RWPE1 (cell line): ENCODE measurements around the gene CHRM1.
A peak's percentile ranks its signal among the peaks of the same experiment; 100 is the strongest.

Experiments
- CTCF ChIA-PET: fragments of 350-600 bp; sonication (Branson Sonifier 250); formaldehyde crosslinking; extraction: SDS; loops from one replicate; lab custom pipeline; 2021; lab: Yijun Ruan, JAX
- POLR2A ChIA-PET: fragments of 400-600 bp; formaldehyde crosslinking; extraction: SDS; loops from one replicate; lab custom pipeline; 2020; ENCODE audit warnings: antibody characterized with exemption; ENCODE audit not compliant: low non-redundant PET; lab: Yijun Ruan, JAX
- DNase-seq: peaks from one replicate; pipeline ENCODE4 v3.0.0; 2012; ENCODE audit warnings: low spot score
- H3K27ac ChIP-seq: fragments of 450-650 bp; 2 replicates; pipeline ENCODE4 v1.5.1; 2017
- CTCF ChIP-seq: fragments of 450-650 bp; conservative IDR thresholded peaks from 2 replicates; pipeline ENCODE4 v1.5.1; 2017; ENCODE audit warnings: low read depth, mild to moderate bottlenecking

CHRM1 gene

GRCh38 chr11:62922189-62922589 lies 1.0 kb upstream of the CHRM1 start:
- no peak for DNase-seq
- no peak for TF ChIP-seq CTCF
- CTCF ChIA-PET = interaction anchor here (1.1 to 2.7 kb wide), 2 partner anchors 16 to 102 kb away, joined by 3 to 16 read pairs; no protein-coding TSS in a partner anchor
- POLR2A ChIA-PET = interaction anchor here (0.7 kb wide), 1 partner anchor 107 kb away, joined by 3 read pairs; no protein-coding TSS in a partner anchor
- peak overlapping the region; percentile 47 for H3K27ac ChIP-seq

- POLR2A ChIA-PET = interaction anchor here (0.7 kb wide), 1 partner anchor 108 kb away, joined by 3 read pairs; no protein-coding TSS in a partner anchor
- peak; percentile 77 for DNase-seq
These were observed 518 bp upstream of the CHRM1 start for GRCh38 chr11:62921573-62922188.

GRCh38 chr11:62919898-62920640 lies 1.1 kb downstream of the CHRM1 start:
- ChIA-PET CTCF (interaction anchor here (1.1 to 3.1 kb wide), 2 partner anchors 14 to 55 kb away, joined by 3 to 14 read pairs; no protein-coding TSS in a partner anchor), POLR2A (no interaction called here)
- no peak for DNase-seq
- TF ChIP-seq CTCF = no peak
- H3K27ac ChIP-seq = no peak overlapping the region

More at GRCh38 chr11:62921573-62922188, 518 bp upstream of the CHRM1 start:
- TF ChIP-seq CTCF = no peak
- H3K27ac ChIP-seq = peak overlapping the region; percentile 47
- CTCF ChIA-PET = interaction anchor here (1.1 to 2.7 kb wide), 2 partner anchors 16 to 102 kb away, joined by 3 to 16 read pairs; no protein-coding TSS in a partner anchor

GRCh38 chr11:62919476-62919875 lies 1.7 kb downstream of the CHRM1 start:
- no peak for DNase-seq
- CTCF ChIA-PET = interaction anchor here (1.1 to 3.1 kb wide), 2 partner anchors 13 to 56 kb away, joined by 3 to 14 read pairs; no protein-coding TSS in a partner anchor

GRCh38 chr11:62918531-62918930 lies 2.6 kb downstream of the CHRM1 start:
- ChIA-PET POLR2A (no interaction called here), CTCF (interaction anchor here (1.3 to 3.1 kb wide), 2 partner anchors 11 to 12 kb away, joined by 4 to 14 read pairs; no protein-coding TSS in a partner anchor)
- no peak for TF ChIP-seq CTCF
- DNase-seq = no peak
- no peak overlapping the region for H3K27ac ChIP-seq

More at GRCh38 chr11:62919476-62919875, 1.7 kb downstream of the CHRM1 start:
- POLR2A ChIA-PET = no interaction called here
- TF ChIP-seq CTCF = no peak
- H3K27ac ChIP-seq = no peak overlapping the region

GRCh38 chr11:62917906-62918502 lies 3.2 kb downstream of the CHRM1 start:
- DNase-seq = no peak
- ChIA-PET CTCF (interaction anchor here (1.3 to 3.1 kb wide), 2 partner anchors 12 kb away, joined by 4 to 14 read pairs; no protein-coding TSS in a partner anchor), POLR2A (no interaction called here)
- H3K27ac ChIP-seq = no peak overlapping the region
- no peak for TF ChIP-seq CTCF
